ENCODE data around the gene APOA5.

DNA sequence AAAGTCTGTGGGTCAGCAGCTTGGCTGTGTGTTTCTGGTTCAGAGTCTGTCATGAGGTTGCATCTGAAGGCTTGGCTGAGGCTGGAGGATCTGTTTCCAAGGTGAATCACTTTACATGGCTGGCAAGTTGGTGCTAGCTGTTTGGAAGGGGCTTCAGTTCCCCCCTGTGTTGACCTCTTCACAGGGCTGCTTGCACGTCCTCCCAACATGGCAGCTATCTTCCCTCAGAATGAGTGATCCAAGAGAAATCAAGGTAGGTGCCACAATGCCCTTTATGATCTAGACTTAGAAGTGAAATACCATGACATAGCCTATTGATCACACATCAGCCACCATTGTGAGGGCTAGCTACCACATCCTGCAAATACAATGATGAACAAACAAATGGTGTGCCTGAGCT is 21.5 kb upstream of the APOA5 start:
- TF ChIP-seq, protein P1, sequence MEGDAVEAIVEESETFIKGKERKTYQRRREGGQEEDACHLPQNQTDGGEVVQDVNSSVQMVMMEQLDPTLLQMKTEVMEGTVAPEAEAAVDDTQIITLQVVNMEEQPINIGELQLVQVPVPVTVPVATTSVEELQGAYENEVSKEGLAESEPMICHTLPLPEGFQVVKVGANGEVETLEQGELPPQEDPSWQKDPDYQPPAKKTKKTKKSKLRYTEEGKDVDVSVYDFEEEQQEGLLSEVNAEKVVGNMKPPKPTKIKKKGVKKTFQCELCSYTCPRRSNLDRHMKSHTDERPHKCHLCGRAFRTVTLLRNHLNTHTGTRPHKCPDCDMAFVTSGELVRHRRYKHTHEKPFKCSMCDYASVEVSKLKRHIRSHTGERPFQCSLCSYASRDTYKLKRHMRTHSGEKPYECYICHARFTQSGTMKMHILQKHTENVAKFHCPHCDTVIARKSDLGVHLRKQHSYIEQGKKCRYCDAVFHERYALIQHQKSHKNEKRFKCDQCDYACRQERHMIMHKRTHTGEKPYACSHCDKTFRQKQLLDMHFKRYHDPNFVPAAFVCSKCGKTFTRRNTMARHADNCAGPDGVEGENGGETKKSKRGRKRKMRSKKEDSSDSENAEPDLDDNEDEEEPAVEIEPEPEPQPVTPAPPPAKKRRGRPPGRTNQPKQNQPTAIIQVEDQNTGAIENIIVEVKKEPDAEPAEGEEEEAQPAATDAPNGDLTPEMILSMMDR (IDR thresholded peaks at IDR 0.05 in 4 of 5, conservative IDR thresholded peaks at IDR 0.05 in 1 of 5) = no peak
- no peak for TF ChIP-seq POLR2A (IDR thresholded peaks at IDR 0.05)
